Measurements from ENCODE around the gene PFDN4.

DNA sequence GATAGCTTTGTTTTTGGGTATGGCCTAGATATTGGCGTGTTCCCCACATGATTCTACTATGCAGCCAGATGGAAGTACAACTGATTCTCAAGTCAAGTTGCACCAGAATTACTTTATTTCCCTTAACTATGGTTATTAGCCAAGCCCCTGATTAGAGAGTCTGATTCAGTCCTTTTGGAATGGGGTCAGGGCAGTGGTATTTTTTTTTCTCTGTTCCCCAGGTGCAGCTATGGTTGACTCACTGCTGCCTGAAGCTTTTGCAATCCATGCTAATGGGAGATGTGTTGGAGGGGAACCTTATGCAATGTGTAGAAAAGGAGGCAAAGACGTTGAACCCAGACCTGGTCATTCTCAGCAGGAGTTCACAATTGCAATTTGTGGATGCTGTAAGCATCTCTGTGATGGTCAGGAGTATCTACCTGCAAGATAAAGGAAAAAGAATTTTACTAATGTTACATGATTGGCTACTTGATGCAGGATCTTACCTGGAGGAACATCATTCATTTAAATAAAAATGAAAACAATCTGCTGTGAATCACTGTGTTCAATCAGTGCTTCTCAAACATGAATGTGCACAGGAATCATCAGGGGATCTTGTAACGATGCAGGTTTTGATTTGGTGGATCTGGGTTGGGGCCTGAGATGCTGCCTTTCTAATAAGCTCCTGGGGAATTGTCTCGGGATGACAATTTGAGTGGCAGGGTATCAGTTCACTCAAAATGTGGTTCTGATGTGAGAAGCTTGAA lies 49.4 kb downstream of the PFDN4 start:
- TF ChIP-seq, protein P1, sequence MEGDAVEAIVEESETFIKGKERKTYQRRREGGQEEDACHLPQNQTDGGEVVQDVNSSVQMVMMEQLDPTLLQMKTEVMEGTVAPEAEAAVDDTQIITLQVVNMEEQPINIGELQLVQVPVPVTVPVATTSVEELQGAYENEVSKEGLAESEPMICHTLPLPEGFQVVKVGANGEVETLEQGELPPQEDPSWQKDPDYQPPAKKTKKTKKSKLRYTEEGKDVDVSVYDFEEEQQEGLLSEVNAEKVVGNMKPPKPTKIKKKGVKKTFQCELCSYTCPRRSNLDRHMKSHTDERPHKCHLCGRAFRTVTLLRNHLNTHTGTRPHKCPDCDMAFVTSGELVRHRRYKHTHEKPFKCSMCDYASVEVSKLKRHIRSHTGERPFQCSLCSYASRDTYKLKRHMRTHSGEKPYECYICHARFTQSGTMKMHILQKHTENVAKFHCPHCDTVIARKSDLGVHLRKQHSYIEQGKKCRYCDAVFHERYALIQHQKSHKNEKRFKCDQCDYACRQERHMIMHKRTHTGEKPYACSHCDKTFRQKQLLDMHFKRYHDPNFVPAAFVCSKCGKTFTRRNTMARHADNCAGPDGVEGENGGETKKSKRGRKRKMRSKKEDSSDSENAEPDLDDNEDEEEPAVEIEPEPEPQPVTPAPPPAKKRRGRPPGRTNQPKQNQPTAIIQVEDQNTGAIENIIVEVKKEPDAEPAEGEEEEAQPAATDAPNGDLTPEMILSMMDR (IDR thresholded peaks at IDR 0.05; ENCODE audit: low read depth, low read length, poor library complexity, severe bottlenecking): no peak
- TF ChIP-seq EZH2phosphoT487 (IDR thresholded peaks at IDR 0.05; ENCODE audit: borderline replicate concordance, low read length): no peak
